ENCODE measurements around the gene KDM3B.

DNA sequence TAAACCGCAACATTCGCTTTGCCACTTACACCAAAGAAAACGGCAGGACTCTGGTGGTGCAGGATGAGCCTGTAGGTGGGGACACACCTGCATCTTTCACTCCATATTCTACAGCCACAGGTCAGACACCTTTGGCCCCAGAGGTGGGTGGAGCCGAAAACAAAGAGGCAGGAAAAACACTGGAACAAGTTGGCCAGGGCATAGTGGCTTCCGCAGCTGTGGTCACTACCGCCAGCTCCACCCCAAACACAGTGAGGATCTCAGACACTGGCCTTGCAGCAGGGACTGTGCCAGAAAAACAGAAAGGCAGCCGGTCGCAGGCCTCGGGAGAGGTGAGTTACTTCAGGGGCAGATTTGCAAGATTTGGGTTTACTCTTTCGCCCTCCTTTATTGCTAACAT is 33.8 kb downstream of the KDM3B start:
- TF ChIP-seq POLR2A (IDR thresholded peaks at IDR 0.05), result no peak
- TF ChIP-seq, protein P1, sequence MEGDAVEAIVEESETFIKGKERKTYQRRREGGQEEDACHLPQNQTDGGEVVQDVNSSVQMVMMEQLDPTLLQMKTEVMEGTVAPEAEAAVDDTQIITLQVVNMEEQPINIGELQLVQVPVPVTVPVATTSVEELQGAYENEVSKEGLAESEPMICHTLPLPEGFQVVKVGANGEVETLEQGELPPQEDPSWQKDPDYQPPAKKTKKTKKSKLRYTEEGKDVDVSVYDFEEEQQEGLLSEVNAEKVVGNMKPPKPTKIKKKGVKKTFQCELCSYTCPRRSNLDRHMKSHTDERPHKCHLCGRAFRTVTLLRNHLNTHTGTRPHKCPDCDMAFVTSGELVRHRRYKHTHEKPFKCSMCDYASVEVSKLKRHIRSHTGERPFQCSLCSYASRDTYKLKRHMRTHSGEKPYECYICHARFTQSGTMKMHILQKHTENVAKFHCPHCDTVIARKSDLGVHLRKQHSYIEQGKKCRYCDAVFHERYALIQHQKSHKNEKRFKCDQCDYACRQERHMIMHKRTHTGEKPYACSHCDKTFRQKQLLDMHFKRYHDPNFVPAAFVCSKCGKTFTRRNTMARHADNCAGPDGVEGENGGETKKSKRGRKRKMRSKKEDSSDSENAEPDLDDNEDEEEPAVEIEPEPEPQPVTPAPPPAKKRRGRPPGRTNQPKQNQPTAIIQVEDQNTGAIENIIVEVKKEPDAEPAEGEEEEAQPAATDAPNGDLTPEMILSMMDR (IDR thresholded peaks at IDR 0.05), result no peak

Measured in ovary (tissue), 3 donors.